GM18868 (cell line): ENCODE measurements around the gene TBC1D3D.
"Not testable (repeated sequence)": the region's sequence is repeated elsewhere in the genome, so short reads cannot be mapped to it uniquely, and the experiment has no call there.

Experiments used
- ATAC-seq: cut with Tn5 transposase; IDR thresholded peaks from one replicate; pipeline ENCODE4 v1.9.1; 2021; ENCODE audit warnings: mild to moderate bottlenecking, moderate library complexity; ENCODE audit not compliant: unreplicated experiment

TBC1D3D gene

GRCh38 chr17:38003676-38004075 lies at the start of gene TBC1D3D:
Gene TBC1D3D, plus strand, starts transcription at chr17:38003976. Its CDS starts 1,585 bp downstream, at chr17:38005561.
- ATAC-seq, result not testable (repeated sequence)

- ATAC-seq, result not testable (repeated sequence)
Measured at GRCh38 chr17:37988960-37989359, 14.8 kb upstream of the TBC1D3D start, which contains the start of gene TBC1D3L. Gene TBC1D3L, minus strand, starts transcription at chr17:37989060. Its CDS starts 1,540 bp downstream, at chr17:37987520.
